ENCODE data around the gene CACNA1G. TPM values are rescaled to one million over a fixed set of nuclear protein-coding genes. Genes with fewer than 3 reads are reported as not detected.

The CACNA1G gene
- total RNA-seq, 1 experiment from 2014 or later, result not detected

DNA sequence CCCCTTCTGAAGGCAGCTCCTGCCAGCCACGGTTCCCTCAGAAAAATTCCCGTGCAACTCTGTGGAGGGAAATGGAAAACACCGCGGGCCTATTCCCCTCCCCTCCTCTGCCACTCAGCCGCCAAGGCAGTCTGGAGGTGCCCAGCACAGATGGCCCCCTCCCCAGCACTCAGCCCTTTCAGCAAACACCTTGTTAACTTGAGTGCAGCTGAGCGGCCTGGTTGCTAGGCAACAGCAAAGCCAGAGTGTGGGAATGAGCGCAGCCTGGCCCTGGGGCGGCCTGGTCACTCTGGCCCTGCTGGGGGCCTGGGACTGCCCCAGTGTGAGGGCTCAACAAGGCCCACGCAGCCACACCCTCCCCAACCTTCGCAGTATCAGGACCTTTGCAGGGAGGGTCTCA lies 32.8 kb downstream of the CACNA1G start:
- POLR2A ChIA-PET, result no interaction called here
- DNase-seq (ENCODE audit: unreplicated experiment), result no peak
- Mint-ChIP-seq H3K36me3 (ENCODE audit: insufficient read depth, unreplicated experiment) (no peaks in the 10 kb centered on the region), H3K4me1 (ENCODE audit: insufficient read depth, unreplicated experiment) (peaks cover 14% of the 10 kb centered on the region), H3K9me3 (ENCODE audit: unreplicated experiment) (no peaks in the 10 kb centered on the region), H3K27me3 (ENCODE audit: insufficient read depth, unreplicated experiment) (no peaks in the 10 kb centered on the region), H3K27ac (ENCODE audit: low read depth, unreplicated experiment) (no peak overlapping the region), H3K4me3 (ENCODE audit: unreplicated experiment) (no peak overlapping the region)
- TF ChIP-seq, protein P1, sequence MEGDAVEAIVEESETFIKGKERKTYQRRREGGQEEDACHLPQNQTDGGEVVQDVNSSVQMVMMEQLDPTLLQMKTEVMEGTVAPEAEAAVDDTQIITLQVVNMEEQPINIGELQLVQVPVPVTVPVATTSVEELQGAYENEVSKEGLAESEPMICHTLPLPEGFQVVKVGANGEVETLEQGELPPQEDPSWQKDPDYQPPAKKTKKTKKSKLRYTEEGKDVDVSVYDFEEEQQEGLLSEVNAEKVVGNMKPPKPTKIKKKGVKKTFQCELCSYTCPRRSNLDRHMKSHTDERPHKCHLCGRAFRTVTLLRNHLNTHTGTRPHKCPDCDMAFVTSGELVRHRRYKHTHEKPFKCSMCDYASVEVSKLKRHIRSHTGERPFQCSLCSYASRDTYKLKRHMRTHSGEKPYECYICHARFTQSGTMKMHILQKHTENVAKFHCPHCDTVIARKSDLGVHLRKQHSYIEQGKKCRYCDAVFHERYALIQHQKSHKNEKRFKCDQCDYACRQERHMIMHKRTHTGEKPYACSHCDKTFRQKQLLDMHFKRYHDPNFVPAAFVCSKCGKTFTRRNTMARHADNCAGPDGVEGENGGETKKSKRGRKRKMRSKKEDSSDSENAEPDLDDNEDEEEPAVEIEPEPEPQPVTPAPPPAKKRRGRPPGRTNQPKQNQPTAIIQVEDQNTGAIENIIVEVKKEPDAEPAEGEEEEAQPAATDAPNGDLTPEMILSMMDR (IDR thresholded peaks at IDR 0.05; ENCODE audit: unreplicated experiment), result no peak
- no TSS peak for BruUV-seq (replicated peaks)
- CTCF ChIA-PET, result no interaction called here
- intact Hi-C loops (cut with micrococcal nuclease), result no loop called here

DNA sequence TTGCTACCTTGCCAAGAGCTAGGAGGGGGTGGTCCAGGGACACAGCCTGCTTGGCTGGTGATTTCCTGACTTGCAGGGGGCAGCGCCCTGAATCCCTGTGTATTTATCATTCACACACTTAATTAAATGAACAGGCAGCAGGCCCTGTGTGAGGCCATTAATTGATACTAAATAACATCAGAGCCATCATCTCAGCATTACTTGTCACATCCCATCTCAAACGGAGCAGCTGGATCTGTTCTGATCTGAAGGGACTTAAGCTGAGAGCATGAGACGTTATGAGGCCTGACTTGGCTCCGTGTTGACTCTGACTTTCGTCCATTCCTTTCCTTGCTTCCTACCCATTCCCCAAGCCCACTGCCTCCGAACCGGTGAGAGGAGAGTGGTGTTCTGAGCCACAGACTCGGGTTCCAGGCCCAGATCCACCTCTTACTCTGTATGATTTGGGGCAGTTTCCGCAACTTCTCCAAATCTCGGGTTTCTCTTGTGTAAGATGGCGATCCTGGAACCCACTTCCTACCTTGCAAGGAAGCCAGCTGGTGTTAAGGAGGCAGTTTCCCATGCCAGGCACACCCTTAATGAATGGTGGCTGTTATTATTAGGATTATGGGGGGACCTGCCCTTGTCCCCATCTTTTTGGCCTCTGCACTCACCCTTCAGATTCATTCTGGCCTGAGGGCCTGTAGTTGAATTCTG lies 33.8 kb downstream of the CACNA1G start:
- Mint-ChIP-seq H3K4me3 (ENCODE audit: unreplicated experiment) (no peak overlapping the region), H3K27me3 (ENCODE audit: insufficient read depth, unreplicated experiment) (no peaks in the 10 kb centered on the region), H3K36me3 (ENCODE audit: insufficient read depth, unreplicated experiment) (no peaks in the 10 kb centered on the region), H3K27ac (ENCODE audit: low read depth, unreplicated experiment) (no peak overlapping the region), H3K4me1 (ENCODE audit: insufficient read depth, unreplicated experiment) (peaks cover 6% of the 10 kb centered on the region), H3K9me3 (ENCODE audit: unreplicated experiment) (no peaks in the 10 kb centered on the region)
- no TSS peak for BruUV-seq (replicated peaks)
- intact Hi-C loops (cut with micrococcal nuclease), result no loop called here
- ChIA-PET POLR2A (no interaction called here), CTCF (interaction anchor here (1.1 kb wide), 1 partner anchor 31 kb away, joined by 4 read pairs; no protein-coding TSS in a partner anchor)
- no peak for DNase-seq (ENCODE audit: unreplicated experiment)
- TF ChIP-seq, protein P1 (IDR thresholded peaks at IDR 0.05; ENCODE audit: unreplicated experiment), result no peak

DNA sequence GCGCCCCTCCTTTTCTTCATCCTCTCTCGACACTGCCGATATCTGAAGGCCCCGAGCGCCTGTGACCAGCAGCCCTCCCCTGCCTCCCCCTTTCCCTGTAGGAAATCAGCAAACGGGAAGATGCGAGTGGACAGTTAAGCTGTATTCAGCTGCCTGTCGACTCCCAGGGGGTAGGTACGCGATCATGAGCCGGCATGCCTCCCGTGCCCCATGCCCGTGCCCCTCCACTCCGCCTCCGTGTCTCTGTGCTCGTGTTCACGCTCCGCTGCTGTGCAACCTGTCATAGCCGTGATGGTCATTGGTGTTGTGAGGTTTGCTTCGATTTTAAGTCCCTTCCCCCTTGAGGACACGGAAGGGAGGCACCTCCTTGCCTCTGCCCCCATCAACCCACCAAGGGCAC lies 34.4 kb downstream of the CACNA1G start:
- no TSS peak for BruUV-seq (replicated peaks)
- Mint-ChIP-seq H3K9me3 (ENCODE audit: unreplicated experiment) (no peaks in the 10 kb centered on the region), H3K27me3 (ENCODE audit: insufficient read depth, unreplicated experiment) (no peaks in the 10 kb centered on the region), H3K4me3 (ENCODE audit: unreplicated experiment) (no peak overlapping the region), H3K4me1 (ENCODE audit: insufficient read depth, unreplicated experiment) (no peaks in the 10 kb centered on the region), H3K27ac (ENCODE audit: low read depth, unreplicated experiment) (no peak overlapping the region), H3K36me3 (ENCODE audit: insufficient read depth, unreplicated experiment) (no peaks in the 10 kb centered on the region)
- POLR2A ChIA-PET, result no interaction called here
- intact Hi-C loops (cut with micrococcal nuclease), result no loop called here
- CTCF ChIA-PET, result interaction anchor here (1.1 kb wide), 1 partner anchor 30 kb away, joined by 4 read pairs; no protein-coding TSS in a partner anchor
- TF ChIP-seq, protein P1 (IDR thresholded peaks at IDR 0.05; ENCODE audit: unreplicated experiment), result no peak
- DNase-seq (ENCODE audit: unreplicated experiment), result no peak

DNA sequence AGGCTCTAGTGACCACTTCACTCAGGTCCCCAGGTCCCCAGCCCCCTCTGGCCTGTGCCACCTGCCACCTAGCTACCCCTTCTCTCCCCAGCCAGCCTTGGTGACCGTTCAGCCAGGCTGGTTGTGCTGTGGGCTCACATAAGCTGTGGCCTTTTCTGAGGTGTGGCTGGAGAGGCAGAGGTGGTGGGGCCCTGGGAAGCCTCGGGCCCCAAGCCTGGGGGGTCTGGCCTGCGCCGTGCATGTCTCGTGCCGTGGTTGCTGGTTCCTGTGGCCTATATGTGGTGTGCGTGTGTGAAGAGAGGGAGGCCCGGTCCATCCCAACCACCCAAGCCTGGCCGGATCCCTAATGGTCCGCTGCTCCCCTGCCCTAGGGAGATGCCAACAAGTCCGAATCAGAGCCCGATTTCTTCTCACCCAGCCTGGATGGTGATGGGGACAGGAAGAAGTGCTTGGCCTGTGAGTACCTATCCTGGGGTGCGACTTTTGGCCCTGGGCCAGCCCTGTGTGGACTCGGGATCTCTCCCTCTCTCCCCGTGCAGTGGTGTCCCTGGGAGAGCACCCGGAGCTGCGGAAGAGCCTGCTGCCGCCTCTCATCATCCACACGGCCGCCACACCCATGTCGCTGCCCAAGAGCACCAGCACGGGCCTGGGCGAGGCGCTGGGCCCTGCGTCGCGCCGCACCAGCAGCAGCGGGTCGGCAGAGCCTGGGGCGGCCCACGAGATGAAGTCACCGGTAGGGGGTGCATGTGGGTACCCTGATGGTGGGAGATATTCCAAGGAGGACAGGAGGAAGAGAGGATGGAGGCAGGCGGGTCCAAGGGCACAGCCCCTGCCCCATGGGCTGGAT lies 35.9 kb downstream of the CACNA1G start:
- no peaks in the 10 kb centered on the region for H3K36me3 Mint-ChIP-seq (ENCODE audit: insufficient read depth, unreplicated experiment)
- no peak overlapping the region for H3K4me3 Mint-ChIP-seq (ENCODE audit: unreplicated experiment)
- TF ChIP-seq, protein P1 (IDR thresholded peaks at IDR 0.05; ENCODE audit: unreplicated experiment), result no peak
- intact Hi-C loops (cut with micrococcal nuclease), result no loop called here
- CTCF ChIA-PET, result no interaction called here
- DNase-seq (ENCODE audit: unreplicated experiment), result no peak
- peaks cover 11% of the 10 kb centered on the region for H3K27me3 Mint-ChIP-seq (ENCODE audit: insufficient read depth, unreplicated experiment)
- H3K27ac Mint-ChIP-seq (ENCODE audit: low read depth, unreplicated experiment), result no peak overlapping the region
- H3K4me1 Mint-ChIP-seq (ENCODE audit: insufficient read depth, unreplicated experiment), result no peaks in the 10 kb centered on the region
- POLR2A ChIA-PET, result no interaction called here
- no peaks in the 10 kb centered on the region for H3K9me3 Mint-ChIP-seq (ENCODE audit: unreplicated experiment)
- BruUV-seq (replicated peaks), result no TSS peak

All from MCF 10A (cell line).